Esophagus squamous epithelium (tissue), 4 donors: ENCODE data around the gene QKI.

Source experiments
- CTCF ChIP-seq, 6 experiments: fragments of 450-650 bp in 4 of 6; fragments of 200-600 bp in 2 of 6; sonication (generic) in 2 of 6; IDR thresholded peaks; one replicate each; pipeline ENCODE4 v1.5.1; 2016 to 2019; ENCODE audit warnings: antibody characterized with exemption in 6 of 6, mild to moderate bottlenecking in 4 of 6, moderate library complexity in 4 of 6
- POLR2A ChIP-seq, 4 donors: fragments of 450-650 bp; IDR thresholded peaks; one replicate each; pipeline ENCODE4 v1.6.1; 2017; ENCODE audit warnings: antibody characterized with exemption in 4 of 4, mild to moderate bottlenecking in 4 of 4, moderate library complexity in 3 of 4

- TF ChIP-seq CTCF (IDR thresholded peaks at IDR 0.05) (no peak), POLR2A (IDR thresholded peaks at IDR 0.05) (no peak)
These were observed 184.6 kb downstream of the QKI start for GRCh38 chr6:163599136-163599535.
